Stimulated activated CD8-positive, alpha-beta memory T cell treated with anti-CD3 and anti-CD28 coated beads, Interleukin-7, amount 100 ng/mL, for 1 hour (primary cell): ENCODE data around the gene GNAT3.

ENCODE experiments used
- DNase-seq, 2 donors: peaks; one replicate each; pipeline ENCODE4 v3.0.0-alpha.2; 2020; ENCODE audit warnings: low read depth in 2 of 2

Gene GNAT3

GRCh38 chr7:80417211-80417793 lies 94.6 kb downstream of the GNAT3 start:
- DNase-seq, result no peak

- no peak for DNase-seq
Measured at GRCh38 chr7:80415522-80415921, 96.3 kb downstream of the GNAT3 start.

GRCh38 chr7:80415114-80415513 lies 96.8 kb downstream of the GNAT3 start:
- DNase-seq, result no peak

- no peak for DNase-seq
Measured at GRCh38 chr7:80414331-80414730, 97.5 kb downstream of the GNAT3 start.

- no peak for DNase-seq
Measured at GRCh38 chr7:80413383-80413945, 98.4 kb downstream of the GNAT3 start.

- DNase-seq, result no peak
Measured at GRCh38 chr7:80412842-80413241, 99.0 kb downstream of the GNAT3 start.

GRCh38 chr7:80411621-80412020 lies 100.2 kb downstream of the GNAT3 start:
- DNase-seq, result no peak

GRCh38 chr7:80410081-80410480 lies 101.8 kb downstream of the GNAT3 start:
- no peak for DNase-seq
